ENCODE measurements around the gene HPCAL1. TPM values are rescaled to one million over a fixed set of nuclear protein-coding genes. Genes with fewer than 3 reads are reported as not detected.
"Not testable (repeated sequence)": the region's sequence is repeated elsewhere in the genome, so short reads cannot be mapped to it uniquely, and the experiment has no call there.

HPCAL1 gene
- total and polyA plus RNA-seq, 11 donors = 18.9 to 63.2 (median 40.5) TPM

DNA sequence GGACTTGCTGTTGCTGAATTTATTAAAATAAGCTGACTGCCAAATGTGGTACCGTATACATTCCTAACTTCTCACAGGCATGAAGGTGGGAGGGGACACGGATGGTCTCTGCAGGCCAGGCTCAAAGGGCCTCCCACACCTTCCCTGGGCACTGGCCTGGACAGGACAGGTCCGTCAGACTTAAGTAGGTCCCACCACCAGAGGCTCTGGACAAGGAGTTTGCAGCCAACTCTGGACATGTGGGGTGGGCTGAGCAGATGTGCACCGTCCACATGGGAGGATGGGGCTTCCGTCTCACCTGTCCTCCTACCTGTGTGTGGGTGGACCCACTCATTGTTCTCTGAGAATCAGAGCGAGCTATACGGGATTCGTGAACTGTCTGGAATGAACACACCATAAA, 137.3 kb downstream of the HPCAL1 start:
- intact Hi-C loops (cut with DNase I) = loop anchor here in 8 of 10 donors (5.0 to 10.0 kb wide), 11 partner anchors 165 to 635 kb away; no protein-coding TSS in a partner anchor
- 93 to 96% (median 94%) methylated on average over 8 of the region's 8 CpGs for WGBS, 4 donors
- ATAC-seq = no peak
- no peak overlapping the region for H3K4me3 ChIP-seq
- no peak overlapping the region for H3K27ac ChIP-seq
- TF ChIP-seq, protein P1, sequence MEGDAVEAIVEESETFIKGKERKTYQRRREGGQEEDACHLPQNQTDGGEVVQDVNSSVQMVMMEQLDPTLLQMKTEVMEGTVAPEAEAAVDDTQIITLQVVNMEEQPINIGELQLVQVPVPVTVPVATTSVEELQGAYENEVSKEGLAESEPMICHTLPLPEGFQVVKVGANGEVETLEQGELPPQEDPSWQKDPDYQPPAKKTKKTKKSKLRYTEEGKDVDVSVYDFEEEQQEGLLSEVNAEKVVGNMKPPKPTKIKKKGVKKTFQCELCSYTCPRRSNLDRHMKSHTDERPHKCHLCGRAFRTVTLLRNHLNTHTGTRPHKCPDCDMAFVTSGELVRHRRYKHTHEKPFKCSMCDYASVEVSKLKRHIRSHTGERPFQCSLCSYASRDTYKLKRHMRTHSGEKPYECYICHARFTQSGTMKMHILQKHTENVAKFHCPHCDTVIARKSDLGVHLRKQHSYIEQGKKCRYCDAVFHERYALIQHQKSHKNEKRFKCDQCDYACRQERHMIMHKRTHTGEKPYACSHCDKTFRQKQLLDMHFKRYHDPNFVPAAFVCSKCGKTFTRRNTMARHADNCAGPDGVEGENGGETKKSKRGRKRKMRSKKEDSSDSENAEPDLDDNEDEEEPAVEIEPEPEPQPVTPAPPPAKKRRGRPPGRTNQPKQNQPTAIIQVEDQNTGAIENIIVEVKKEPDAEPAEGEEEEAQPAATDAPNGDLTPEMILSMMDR (IDR thresholded peaks at IDR 0.05) = no peak
- TF ChIP-seq POLR2A (IDR thresholded peaks at IDR 0.05) = no peak
- peaks cover 0 to 7% (median 0%) of the 10 kb centered on the region in 12 donors for H3K4me1 ChIP-seq
- no peak for DNase-seq
- H3K27me3 ChIP-seq = no peaks in the 10 kb centered on the region
- H3K36me3 ChIP-seq = peaks cover 0 to 59% (median 53%) of the 10 kb centered on the region in 9 donors
- H3K9me3 ChIP-seq = no peaks in the 10 kb centered on the region

- intact Hi-C loops (cut with DNase I) = loop anchor here in 2 of 10 donors (5.0 to 10.0 kb wide), 2 partner anchors 222 to 224 kb away; no protein-coding TSS in a partner anchor
- Histone ChIP-seq H3K36me3 (peaks cover 0 to 60% (median 55%) of the 10 kb centered on the region in 9 donors), H3K27ac (no peak overlapping the region), H3K4me3 (no peak overlapping the region), H3K4me1 (peaks cover 0 to 11% (median 2%) of the 10 kb centered on the region in 12 donors), H3K9me3 (no peaks in the 10 kb centered on the region), H3K27me3 (no peaks in the 10 kb centered on the region)
- WGBS, 4 donors = 88 to 97% (median 92%) methylated on average over 6 of the region's 6 CpGs
- ATAC-seq (no peak), DNase-seq (no peak)
- TF ChIP-seq, protein P1 (IDR thresholded peaks at IDR 0.05) = no peak
- no peak for TF ChIP-seq POLR2A (IDR thresholded peaks at IDR 0.05)
Observed at GRCh38 chr2:10440736-10441135, 138.0 kb downstream of the HPCAL1 start.

GRCh38 chr2:10441948-10442347, 139.2 kb downstream of the HPCAL1 start:
- Histone ChIP-seq H3K4me1 (peaks cover 0 to 23% (median 5%) of the 10 kb centered on the region in 12 donors), H3K27ac (no peak overlapping the region), H3K27me3 (no peaks in the 10 kb centered on the region), H3K9me3 (no peaks in the 10 kb centered on the region), H3K4me3 (no peak overlapping the region), H3K36me3 (peaks cover 0 to 60% (median 55%) of the 10 kb centered on the region in 9 donors)
- 87 to 96% (median 89%) methylated on average over 8 of the region's 8 CpGs for WGBS, 4 donors
- no peak for TF ChIP-seq POLR2A (IDR thresholded peaks at IDR 0.05)
- TF ChIP-seq, protein P1 (IDR thresholded peaks at IDR 0.05) = no peak
- no peak for ATAC-seq
- intact Hi-C loops (cut with DNase I) = loop anchor here in 2 of 10 donors (5.0 to 10.0 kb wide), 2 partner anchors 220 to 223 kb away; no protein-coding TSS in a partner anchor
- no peak for DNase-seq

GRCh38 chr2:10442469-10443126, 139.9 kb downstream of the HPCAL1 start:
- not testable (repeated sequence) for DNase-seq

More at GRCh38 chr2:10442469-10443126, 139.9 kb downstream of the HPCAL1 start:
- peaks cover 0 to 60% (median 55%) of the 10 kb centered on the region in 9 donors for H3K36me3 ChIP-seq
- peaks cover 0 to 29% (median 11%) of the 10 kb centered on the region in 12 donors for H3K4me1 ChIP-seq
- not testable (repeated sequence) for H3K27ac ChIP-seq, H3K9me3 ChIP-seq, ATAC-seq, H3K4me3 ChIP-seq, H3K27me3 ChIP-seq
- intact Hi-C loops (cut with DNase I) = loop anchor here in 2 of 10 donors (5.0 to 10.0 kb wide), 2 partner anchors 220 to 222 kb away; no protein-coding TSS in a partner anchor
- WGBS, 4 donors = 87 to 94% (median 88%) methylated on average over 2 of the region's 2 CpGs
